Motor neuron (in vitro differentiated cells): ENCODE data around the gene ADRA1B. TPM values are rescaled to one million over a fixed set of nuclear protein-coding genes. Genes with fewer than 3 reads are reported as not detected.

ENCODE experiments used
- ATAC-seq, 8 experiments: fragments of 200-7000 bp; cut with Tn5 transposase; replicated peaks in 6 of 8; 2 replicates each; pipeline ENCODE4 v1.8.0; 2021; ENCODE audit warnings: mild to moderate bottlenecking in 8 of 8, moderate library complexity in 8 of 8
- H3K27ac ChIP-seq, 2 donors: fragments of 250-450 bp; sonication (Bioruptor Pico); 2 replicates each; pipeline ENCODE4 v1.9.0; 2021; ENCODE audit warnings: antibody characterized with exemption in 2 of 2, mild to moderate bottlenecking in 2 of 2, moderate library complexity in 1 of 2
- H3K4me1 ChIP-seq, 2 donors: fragments of 250-450 bp; sonication (Bioruptor Pico); replicated peaks in 1 of 2; 2 replicates each; pipeline ENCODE4 v1.6.1; 2021; ENCODE audit warnings: antibody characterized with exemption in 2 of 2, mild to moderate bottlenecking in 2 of 2, moderate library complexity in 1 of 2
- H3K4me3 ChIP-seq, 5 donors: fragments of 250-450 bp; sonication (Bioruptor Pico); 2 replicates each; pipeline ENCODE4 v1.9.0; 2021; ENCODE audit warnings: antibody characterized with exemption in 5 of 5, mild to moderate bottlenecking in 5 of 5, moderate library complexity in 4 of 5
- WGBS, 10 experiments: fragments of 450-650 bp; shearing (Covaris generic); methylation state at CpG; one replicate each; pipeline ENCODE4 v1.0.0; 2022; 5-methylcytosine and 5-hydroxymethylcytosine counted together
- in situ Hi-C, 9 experiments: fragments of 400-800 bp; cut with MboI; loops; one replicate each; pipeline ENCODE4 v1.15.0; 2021; ENCODE audit warnings: low sequenced_read_pairs in 9 of 9, low pct_unique_long_range_greater_than_20kb in 2 of 9; ENCODE audit not compliant: unreplicated experiment in 9 of 9
- total RNA-seq, 8 experiments: library from RNA; unstranded; fragments of 300-600 nt; gene quantifications; 2 replicates each; pipeline versions ENCODE4 v1.2.3 to v1.2.4, GENCODE V29; 2022

ADRA1B gene
- total RNA-seq, 8 experiments from 2014 or later, result 0.25 to 4.8 (median 0.57) TPM; not detected in 1

DNA sequence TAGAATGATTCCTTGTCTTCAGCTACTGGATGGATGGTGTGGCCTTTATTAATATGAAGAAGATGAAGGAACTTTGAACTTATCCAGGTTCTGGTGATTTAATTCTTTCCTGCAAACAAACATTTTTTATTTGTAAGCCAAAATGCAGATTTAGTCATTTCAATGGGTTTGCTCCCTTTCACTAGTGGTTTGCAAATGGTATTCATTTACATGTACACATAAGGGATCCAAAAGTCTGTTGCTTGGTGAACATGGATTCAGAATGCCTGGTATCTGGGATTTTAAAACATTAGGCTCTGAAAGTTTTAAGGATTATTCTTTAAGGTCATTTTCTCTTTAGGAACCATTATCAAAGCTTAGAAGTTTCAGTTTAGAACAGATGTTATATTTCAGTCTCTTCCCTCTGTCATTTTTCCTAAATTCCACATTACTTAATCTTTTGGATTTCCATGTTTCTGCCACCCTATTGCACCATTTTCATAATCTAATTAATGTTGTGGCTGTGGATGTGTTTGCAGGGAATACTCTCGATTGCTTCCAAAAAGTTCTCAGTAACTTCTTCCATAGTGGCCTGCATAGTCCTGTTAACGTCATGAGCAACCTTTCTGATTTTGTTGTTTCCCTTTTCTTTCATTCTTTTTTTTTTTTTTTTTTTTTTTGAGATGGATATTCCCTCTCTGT, 102.8 kb downstream of the ADRA1B start:
- WGBS, 10 experiments, result 0 to 100% (median 100%) methylated on average over 1 to 2 of the region's 2 CpGs
- peak in 3 of 8 experiments; percentile 56 to 64 (median 59) for ATAC-seq
- no peaks in the 10 kb centered on the region for H3K4me1 ChIP-seq
- H3K27ac ChIP-seq, result no peak overlapping the region
- H3K4me3 ChIP-seq, result no peak overlapping the region
- in situ Hi-C loops, result loop anchor here in 4 of 9 experiments (10.0 to 25.0 kb wide), 2 partner anchors 318 to 326 kb away; no protein-coding TSS in a partner anchor

DNA sequence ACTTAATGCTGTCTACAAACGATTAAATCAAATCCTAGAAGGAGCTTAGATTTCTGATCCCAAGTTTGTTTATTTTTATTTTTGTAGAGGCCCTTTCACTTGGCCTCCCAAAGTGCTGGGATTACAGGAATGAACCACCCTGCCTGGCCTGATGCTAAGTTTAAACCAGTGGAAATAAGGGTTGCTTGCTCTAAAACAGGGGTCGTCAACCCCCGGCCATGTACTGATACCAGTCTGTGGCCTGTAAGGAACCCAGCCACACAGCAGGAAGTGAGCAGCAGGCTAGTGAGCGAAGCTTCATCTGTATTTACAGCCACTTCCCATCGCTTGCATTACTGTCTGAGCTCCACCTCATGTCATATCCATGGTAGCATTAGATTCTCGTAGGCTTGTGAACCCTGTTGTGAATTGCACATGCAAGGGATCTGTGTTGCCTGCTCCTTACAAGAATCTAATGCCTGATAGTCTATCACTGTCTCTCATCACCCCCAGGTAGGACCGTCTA, 104.0 kb downstream of the ADRA1B start:
- no peak for ATAC-seq

DNA sequence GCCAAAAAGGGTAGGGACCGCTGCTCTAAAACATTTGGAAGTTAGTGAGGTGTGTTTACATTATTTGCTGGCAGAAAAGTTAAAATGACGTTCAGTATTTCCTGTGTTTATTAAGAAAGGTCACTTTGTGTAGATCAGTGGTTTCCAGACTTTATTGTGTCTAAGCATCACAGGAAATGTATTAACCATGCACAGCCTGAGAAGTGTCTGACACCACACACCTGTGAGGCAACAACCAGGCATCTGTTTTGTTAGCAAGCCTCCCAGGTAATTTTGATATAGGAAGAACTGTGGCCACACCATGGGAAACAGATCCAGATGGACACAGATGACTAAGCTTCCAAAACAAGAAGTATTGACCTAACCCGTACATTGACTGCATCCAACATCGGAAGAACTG, 104.7 kb downstream of the ADRA1B start:
- no peak for ATAC-seq
- 36 to 100% (median 84%) methylated on average over 1 to 4 of the region's 4 CpGs; no CpG with 5 or more reads in 1 of the 10 experiments for WGBS, 10 experiments
- no peak overlapping the region for H3K4me3 ChIP-seq
- H3K27ac ChIP-seq, result no peak overlapping the region
- in situ Hi-C loops, result loop anchor here in 4 of 9 experiments (10.0 to 25.0 kb wide), 2 partner anchors 316 to 324 kb away; no protein-coding TSS in a partner anchor
- no peaks in the 10 kb centered on the region for H3K4me1 ChIP-seq

More for the DNA sequence above, 104.0 kb downstream of the ADRA1B start:
- Histone ChIP-seq H3K4me1 (no peaks in the 10 kb centered on the region), H3K4me3 (no peak overlapping the region), H3K27ac (no peak overlapping the region)
- WGBS, 10 experiments, result 63 to 100% (median 85%) methylated on average over 1 to 4 of the region's 7 CpGs
- in situ Hi-C loops, result loop anchor here in 4 of 9 experiments (10.0 to 25.0 kb wide), 2 partner anchors 317 to 324 kb away; no protein-coding TSS in a partner anchor

DNA sequence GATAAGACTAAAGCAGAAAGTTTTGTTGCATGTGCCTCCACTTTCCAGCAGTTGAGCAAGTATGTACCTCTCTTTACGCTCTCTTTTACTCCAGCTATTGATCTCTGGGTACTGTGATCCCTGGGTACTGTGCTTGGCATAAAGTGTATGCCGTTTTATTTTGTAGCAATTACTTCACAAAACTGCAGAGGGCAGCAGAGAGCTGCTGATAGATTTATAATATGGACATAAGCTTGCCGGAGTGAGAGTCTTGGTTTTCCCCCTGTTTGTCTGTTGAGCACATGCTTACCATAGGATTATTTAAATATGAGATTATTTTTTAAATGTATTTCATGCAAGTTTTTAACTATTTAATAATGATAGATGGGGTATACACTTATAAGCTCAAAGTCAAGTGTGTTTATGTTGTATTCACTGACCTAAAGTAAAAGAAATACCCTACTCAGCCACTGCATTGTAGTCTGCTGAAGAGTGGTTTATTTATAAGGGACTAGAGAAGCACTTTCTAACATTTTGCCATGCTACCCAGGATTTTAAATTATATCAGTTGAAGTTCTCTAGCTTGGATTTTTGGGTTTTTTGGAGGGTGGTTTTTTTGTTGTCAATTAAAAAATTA, 105.7 kb downstream of the ADRA1B start:
- 0 to 40% (median 10%) methylated on average over 1 to 3 of the region's 3 CpGs; no CpG with 5 or more reads in 1 of the 10 experiments for WGBS, 10 experiments
- ATAC-seq, result peak; percentile 81 to 97 (median 88)
- Histone ChIP-seq H3K27ac (no peak overlapping the region), H3K4me3 (no peak overlapping the region), H3K4me1 (no peaks in the 10 kb centered on the region)
- in situ Hi-C loops, result loop anchor here in 4 of 9 experiments (10.0 to 25.0 kb wide), 2 partner anchors 315 to 323 kb away; no protein-coding TSS in a partner anchor

Other genes with a start within 250 kb of the ADRA1B start
- 100 to 1,000 TPM in 2 of 8 experiments, 10 to 100 TPM in 6; 46.5 to 199 (median 69.8) TPM for gene TTC1, start 92.7 kb downstream of the ADRA1B start, total RNA-seq
- 10 to 100 TPM; 10.6 to 27.8 (median 22.7) TPM for gene PWWP2A, start 203.0 kb downstream of the ADRA1B start, total RNA-seq